PFSK-1 (cell line): ENCODE results near the gene ZNF528.

Experiments
- FOXP2 ChIP-seq: optimal IDR thresholded peaks from 2 replicates; pipeline ENCODE3; 2011; ENCODE audit warnings: borderline replicate concordance, control low read depth, inconsistent platforms; ENCODE audit not compliant: insufficient read depth; ENCODE audit errors: extremely low read length, extremely low read depth
- POLR2AphosphoS5 ChIP-seq: IDR thresholded peaks from 2 replicates; pipeline ENCODE4 v1.6.1; 2012; ENCODE audit warnings: low read depth, mild to moderate bottlenecking, control low read depth, low read length, moderate library complexity
- SIN3A ChIP-seq: IDR thresholded peaks from 2 replicates; pipeline ENCODE4 v1.6.1; 2012; ENCODE audit warnings: mild to moderate bottlenecking, low read length, moderate library complexity, borderline replicate concordance; ENCODE audit not compliant: insufficient read depth
- TAF1 ChIP-seq: IDR thresholded peaks from 2 replicates; pipeline ENCODE4 v1.6.1; 2012; ENCODE audit warnings: low read length, control low read depth, borderline replicate concordance; ENCODE audit not compliant: insufficient read depth
- TF ChIP-seq, protein P1 (sequence below), 2 experiments: IDR thresholded peaks; 2 replicates each; pipeline versions ENCODE4 v1.6.1 to v1.8.0; 2011 to 2012; ENCODE audit warnings: low read depth in 2 of 2, low read length in 2 of 2, control low read depth in 1 of 2, inconsistent platforms in 1 of 2, mild to moderate bottlenecking in 1 of 2, moderate library complexity in 1 of 2; ENCODE audit not compliant: insufficient read depth in 1 of 2

Gene ZNF528

DNA sequence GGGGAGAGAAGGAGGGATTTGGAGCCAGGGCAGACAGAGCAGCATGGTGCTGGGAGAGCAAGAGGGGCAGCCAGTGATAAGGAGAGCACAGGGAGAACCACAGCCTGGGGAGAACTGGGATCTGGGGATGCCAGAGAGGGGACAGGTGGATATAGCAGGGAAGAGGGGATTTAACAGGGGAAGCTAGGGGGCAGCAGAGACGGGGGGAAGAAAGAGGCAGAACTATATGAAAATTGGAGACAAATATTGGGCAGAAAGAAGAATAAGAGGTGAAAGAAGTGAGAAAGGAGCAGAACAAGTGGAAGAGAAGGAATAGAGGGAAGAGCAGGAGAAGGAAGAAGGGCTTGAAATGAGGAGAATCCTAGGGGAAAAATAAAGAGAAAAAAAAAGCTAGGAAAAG, 6.5 kb upstream of the ZNF528 start:
- TF ChIP-seq TAF1 (no peak), POLR2AphosphoS5 (no peak), FOXP2 (no peak), SIN3A (no peak)
- TF ChIP-seq, protein P1, sequence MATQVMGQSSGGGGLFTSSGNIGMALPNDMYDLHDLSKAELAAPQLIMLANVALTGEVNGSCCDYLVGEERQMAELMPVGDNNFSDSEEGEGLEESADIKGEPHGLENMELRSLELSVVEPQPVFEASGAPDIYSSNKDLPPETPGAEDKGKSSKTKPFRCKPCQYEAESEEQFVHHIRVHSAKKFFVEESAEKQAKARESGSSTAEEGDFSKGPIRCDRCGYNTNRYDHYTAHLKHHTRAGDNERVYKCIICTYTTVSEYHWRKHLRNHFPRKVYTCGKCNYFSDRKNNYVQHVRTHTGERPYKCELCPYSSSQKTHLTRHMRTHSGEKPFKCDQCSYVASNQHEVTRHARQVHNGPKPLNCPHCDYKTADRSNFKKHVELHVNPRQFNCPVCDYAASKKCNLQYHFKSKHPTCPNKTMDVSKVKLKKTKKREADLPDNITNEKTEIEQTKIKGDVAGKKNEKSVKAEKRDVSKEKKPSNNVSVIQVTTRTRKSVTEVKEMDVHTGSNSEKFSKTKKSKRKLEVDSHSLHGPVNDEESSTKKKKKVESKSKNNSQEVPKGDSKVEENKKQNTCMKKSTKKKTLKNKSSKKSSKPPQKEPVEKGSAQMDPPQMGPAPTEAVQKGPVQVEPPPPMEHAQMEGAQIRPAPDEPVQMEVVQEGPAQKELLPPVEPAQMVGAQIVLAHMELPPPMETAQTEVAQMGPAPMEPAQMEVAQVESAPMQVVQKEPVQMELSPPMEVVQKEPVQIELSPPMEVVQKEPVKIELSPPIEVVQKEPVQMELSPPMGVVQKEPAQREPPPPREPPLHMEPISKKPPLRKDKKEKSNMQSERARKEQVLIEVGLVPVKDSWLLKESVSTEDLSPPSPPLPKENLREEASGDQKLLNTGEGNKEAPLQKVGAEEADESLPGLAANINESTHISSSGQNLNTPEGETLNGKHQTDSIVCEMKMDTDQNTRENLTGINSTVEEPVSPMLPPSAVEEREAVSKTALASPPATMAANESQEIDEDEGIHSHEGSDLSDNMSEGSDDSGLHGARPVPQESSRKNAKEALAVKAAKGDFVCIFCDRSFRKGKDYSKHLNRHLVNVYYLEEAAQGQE (IDR thresholded peaks at IDR 0.05; ENCODE audit: insufficient read depth in 1 of 2, low read depth in 2 of 2, low read length in 2 of 2) = no peak

DNA sequence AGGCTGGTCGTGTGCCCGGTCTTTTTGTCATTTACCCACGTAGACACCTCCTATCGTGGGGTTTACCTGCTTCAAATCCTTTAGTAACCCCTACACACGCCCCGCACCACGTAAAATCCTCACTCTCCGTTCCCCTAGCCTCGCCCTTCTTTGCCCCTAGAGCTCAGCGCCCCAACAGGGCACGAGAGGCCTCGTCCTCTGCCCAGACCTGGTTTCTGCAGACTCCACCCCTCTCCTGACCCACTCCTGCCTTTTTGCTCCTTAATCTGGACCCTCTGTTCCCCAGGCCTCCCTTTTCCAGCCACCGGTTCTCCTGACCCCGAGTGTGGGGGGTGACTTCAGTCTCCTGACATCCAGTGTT, 412 bp downstream of the ZNF528 start:
- TF ChIP-seq POLR2AphosphoS5 = no peak
- TF ChIP-seq, protein P1 (IDR thresholded peaks at IDR 0.05; ENCODE audit: insufficient read depth in 1 of 2, low read depth in 2 of 2, low read length in 2 of 2) = no peak
- no peak for TF ChIP-seq TAF1
- no peak for TF ChIP-seq FOXP2
- no peak for TF ChIP-seq SIN3A

DNA sequence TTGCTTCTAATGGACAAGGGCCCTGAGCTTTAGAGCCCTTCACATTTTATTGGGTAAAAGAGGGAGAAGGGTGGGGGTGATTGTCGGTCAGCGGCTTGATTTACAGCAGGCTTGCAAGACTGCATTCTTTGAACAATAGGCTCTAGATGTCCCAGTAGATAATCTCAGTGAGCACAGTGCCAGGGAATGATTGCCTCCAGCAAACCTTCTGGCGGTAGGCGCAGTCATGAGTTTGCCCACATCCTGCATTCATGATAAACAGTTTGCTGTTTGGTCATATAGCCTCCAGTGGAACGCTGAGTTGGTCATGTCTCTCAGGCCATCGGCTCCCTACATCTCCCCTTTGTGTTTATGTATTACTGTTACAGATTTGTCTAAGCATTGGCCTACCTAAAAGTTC, 12.6 kb downstream of the ZNF528 start:
- TF ChIP-seq TAF1 (no peak), SIN3A (no peak), FOXP2 (no peak), POLR2AphosphoS5 (no peak)
- TF ChIP-seq, protein P1 (IDR thresholded peaks at IDR 0.05; ENCODE audit: insufficient read depth in 1 of 2, low read depth in 2 of 2, low read length in 2 of 2) = no peak

DNA sequence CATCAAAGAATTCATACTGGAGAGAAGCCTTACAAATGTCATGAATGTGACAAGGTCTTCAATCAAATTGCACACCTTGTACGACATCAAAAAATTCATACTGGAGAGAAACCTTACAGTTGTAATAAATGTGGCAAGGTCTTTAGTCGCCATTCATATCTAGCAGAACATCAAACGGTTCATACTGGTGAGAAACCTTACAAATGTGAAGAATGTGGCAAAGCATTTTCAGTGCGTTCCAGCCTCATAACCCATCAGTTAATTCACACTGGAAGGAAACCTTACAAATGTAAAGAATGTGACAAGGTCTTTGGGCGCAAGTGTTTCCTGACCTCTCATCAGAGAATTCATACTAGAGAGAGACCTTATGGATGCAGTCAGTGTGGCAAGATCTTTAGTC, 18.1 kb downstream of the ZNF528 start:
- TF ChIP-seq, protein P1 (IDR thresholded peaks at IDR 0.05; ENCODE audit: insufficient read depth in 1 of 2, low read depth in 2 of 2, low read length in 2 of 2) = no peak
- TF ChIP-seq POLR2AphosphoS5 (no peak), SIN3A (no peak), FOXP2 (no peak), TAF1 (no peak)

DNA sequence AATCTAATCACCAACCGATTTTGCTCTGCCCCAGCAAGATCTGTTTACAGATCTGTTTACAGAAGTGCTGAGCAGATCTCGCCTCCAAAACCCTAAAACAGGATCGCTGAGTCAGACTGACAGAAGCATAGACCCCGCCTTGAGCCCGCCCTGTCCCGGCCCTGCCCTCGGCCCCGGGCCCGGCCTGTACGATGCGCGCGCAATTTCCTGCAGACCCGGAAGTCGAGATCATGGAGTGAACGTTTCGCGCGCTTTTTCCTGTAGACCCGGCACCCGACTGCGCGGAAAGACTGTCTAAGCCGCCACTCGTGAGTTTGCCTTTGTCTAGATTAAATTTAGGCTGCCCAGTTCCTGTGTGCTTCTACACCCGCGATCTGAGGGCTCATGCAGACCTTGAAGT, 31.3 kb downstream of the ZNF528 start, which contains the start of gene ZNF534:
TSS of gene ZNF534 (plus strand) at position 212 of the 400 bp plus-strand sequence. CDS start 2,327 bp downstream, outside the sequence.
- no peak for TF ChIP-seq FOXP2
- TF ChIP-seq POLR2AphosphoS5 = no peak
- TF ChIP-seq SIN3A = no peak
- TF ChIP-seq TAF1 = no peak
- TF ChIP-seq, protein P1 (IDR thresholded peaks at IDR 0.05; ENCODE audit: insufficient read depth in 1 of 2, low read depth in 2 of 2, low read length in 2 of 2) = no peak
